ENCODE measurements around the gene INSIG1.

DNA sequence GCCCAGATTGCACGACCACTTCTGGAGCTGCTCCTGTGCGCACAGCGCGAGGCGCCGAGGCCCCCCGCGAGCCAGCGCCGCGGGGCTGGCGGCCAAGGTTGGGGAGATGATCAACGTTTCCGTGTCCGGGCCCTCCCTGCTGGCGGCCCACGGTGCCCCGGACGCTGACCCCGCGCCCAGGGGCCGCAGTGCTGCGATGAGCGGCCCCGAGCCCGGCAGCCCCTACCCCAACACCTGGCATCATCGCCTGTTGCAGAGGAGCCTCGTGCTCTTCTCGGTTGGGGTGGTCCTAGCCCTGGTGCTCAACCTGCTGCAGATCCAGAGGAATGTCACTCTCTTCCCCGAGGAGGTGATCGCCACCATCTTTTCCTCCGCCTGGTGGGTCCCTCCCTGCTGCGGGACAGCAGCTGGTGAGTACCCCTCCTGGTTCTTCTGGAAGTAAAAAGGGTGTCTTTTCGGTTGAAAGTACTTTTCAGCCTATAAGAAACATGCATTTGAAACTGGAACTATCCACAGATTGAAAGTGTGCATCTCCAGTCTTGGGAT is 683 bp downstream of the INSIG1 start:
- TF ChIP-seq, protein P1, sequence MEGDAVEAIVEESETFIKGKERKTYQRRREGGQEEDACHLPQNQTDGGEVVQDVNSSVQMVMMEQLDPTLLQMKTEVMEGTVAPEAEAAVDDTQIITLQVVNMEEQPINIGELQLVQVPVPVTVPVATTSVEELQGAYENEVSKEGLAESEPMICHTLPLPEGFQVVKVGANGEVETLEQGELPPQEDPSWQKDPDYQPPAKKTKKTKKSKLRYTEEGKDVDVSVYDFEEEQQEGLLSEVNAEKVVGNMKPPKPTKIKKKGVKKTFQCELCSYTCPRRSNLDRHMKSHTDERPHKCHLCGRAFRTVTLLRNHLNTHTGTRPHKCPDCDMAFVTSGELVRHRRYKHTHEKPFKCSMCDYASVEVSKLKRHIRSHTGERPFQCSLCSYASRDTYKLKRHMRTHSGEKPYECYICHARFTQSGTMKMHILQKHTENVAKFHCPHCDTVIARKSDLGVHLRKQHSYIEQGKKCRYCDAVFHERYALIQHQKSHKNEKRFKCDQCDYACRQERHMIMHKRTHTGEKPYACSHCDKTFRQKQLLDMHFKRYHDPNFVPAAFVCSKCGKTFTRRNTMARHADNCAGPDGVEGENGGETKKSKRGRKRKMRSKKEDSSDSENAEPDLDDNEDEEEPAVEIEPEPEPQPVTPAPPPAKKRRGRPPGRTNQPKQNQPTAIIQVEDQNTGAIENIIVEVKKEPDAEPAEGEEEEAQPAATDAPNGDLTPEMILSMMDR (conservative IDR thresholded peaks at IDR 0.05), result no peak
- no peak for TF ChIP-seq EZH2 (IDR thresholded peaks at IDR 0.05; ENCODE audit: low read depth)

Measured in PC-9 (cell line).